GM21619 (cell line): ENCODE measurements around the gene MYLK.
"Not testable (repeated sequence)": the region's sequence is repeated elsewhere in the genome, so short reads cannot be mapped to it uniquely, and the experiment has no call there.

Source experiments
- ATAC-seq: cut with Tn5 transposase; IDR thresholded peaks from one replicate; pipeline ENCODE4 v1.9.1; 2021; ENCODE audit not compliant: unreplicated experiment

The MYLK gene

GRCh38 chr3:123705488-123706285, 178.4 kb downstream of the MYLK start:
- no peak for ATAC-seq

GRCh38 chr3:123703663-123704062, 180.5 kb downstream of the MYLK start:
- ATAC-seq, result not testable (repeated sequence)

DNA sequence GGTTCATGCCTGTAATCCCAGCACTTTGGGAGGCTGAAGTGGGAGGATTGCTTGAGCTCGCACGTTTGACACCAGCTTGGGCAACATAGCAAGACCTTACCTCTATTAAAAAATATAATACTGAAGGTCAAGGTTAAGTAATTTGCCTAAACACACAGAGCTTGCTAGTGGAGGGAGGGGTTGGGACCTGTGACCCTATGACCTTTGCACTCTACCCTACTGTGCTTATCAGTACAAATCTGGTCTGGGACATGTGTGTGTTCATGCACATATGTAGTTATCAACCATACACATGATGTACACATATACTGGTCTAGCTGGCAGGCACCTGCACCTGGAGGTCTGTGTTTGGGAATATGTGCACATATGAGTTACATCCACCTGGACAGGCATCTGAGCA, 181.4 kb downstream of the MYLK start:
- no peak for ATAC-seq

GRCh38 chr3:123702057-123702456, 182.1 kb downstream of the MYLK start:
- ATAC-seq, result not testable (repeated sequence)

GRCh38 chr3:123700791-123701722, 183.1 kb downstream of the MYLK start:
- no peak for ATAC-seq

DNA sequence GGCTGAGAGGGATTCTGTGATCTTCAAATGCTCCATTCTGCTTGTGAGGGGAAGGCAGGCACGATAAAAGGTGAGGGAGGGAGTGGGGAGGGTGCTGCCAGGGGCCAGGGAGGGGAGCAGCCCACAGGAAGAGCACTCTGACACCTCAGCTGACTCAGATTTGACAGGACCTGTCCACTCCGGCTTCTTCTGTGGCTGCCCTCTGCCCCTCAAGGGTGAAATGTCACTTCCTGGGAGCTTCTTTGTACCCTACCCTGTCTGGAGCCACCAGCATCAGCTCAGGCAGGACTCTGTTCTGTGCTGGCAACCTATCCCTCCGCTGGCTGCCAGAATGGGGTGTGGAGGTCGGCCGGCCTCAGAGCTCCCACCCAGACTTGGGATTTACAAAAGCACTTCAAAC, 185.3 kb downstream of the MYLK start:
- no peak for ATAC-seq

GRCh38 chr3:123696808-123697207, 187.3 kb downstream of the MYLK start:
- no peak for ATAC-seq

- no peak for ATAC-seq
These were observed 188.1 kb downstream of the MYLK start for GRCh38 chr3:123695731-123696640.

GRCh38 chr3:123695152-123695551, 189.0 kb downstream of the MYLK start:
- ATAC-seq, result no peak

DNA sequence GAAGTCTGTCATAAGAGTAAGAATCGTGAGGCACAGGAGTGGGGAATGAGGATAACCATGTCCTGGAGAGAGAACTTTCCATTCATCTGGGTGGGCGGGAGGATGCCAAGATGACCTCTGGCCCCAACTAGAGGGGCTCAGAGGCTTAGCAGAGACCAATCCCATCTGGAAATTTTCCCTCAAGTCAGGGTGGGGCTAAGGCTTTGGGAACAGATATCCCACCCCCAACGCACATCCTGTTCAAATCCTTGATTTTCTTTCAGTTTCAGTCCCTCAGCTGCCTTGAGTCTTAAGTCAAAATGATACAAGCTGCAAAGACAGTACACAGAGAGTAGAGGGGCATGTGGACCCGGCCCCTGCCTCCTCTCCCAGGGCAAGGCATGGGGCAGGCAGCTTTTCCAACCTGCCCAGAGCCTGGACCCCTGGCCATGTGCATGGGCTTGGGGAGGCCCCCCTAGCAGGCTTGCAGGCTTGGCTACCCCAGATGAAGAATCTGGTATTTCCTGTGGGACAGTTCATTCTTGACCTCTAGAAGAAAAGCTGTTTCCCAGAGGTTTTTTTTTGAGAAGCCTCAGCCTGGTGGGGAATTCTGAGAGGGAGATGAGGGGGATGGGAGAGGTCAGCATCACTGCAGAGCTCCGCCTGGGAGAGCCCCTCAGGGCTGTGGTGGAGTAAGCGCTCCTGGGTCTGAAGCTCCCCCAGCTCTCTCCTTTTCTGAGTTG, 189.6 kb downstream of the MYLK start:
- ATAC-seq, result no peak

DNA sequence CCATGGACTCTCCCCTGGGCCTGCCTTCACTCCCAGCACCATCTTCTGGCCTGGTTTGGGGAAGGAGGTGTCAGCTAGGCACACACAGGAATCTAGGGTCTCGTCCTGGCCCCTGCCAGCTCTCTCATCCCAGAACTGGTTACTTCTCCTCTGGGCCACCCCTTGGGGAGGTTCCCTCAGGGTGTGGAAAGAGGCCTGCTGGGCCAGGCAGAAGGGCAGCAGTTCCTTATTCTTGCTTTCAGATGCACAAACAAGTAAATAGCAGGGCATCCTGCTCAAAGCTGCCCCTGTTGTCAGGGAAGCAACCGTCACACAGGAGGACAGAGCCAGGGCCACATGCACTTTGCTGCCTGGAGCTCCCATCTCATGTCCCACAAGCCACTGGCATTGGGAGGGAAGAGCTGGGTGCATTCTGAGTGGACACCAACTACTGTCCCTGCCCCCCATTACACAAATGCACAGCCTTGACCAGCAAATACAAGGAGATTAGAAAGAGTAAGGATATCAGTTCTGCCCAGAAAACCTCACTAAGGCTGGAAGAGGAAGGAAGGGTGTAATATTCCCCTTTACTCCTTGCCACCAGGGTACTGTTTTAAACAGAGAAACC, 190.4 kb downstream of the MYLK start:
- no peak for ATAC-seq

GRCh38 chr3:123692671-123693070, 191.5 kb downstream of the MYLK start:
- ATAC-seq, result no peak

GRCh38 chr3:123692041-123692440, 192.1 kb downstream of the MYLK start:
- no peak for ATAC-seq

DNA sequence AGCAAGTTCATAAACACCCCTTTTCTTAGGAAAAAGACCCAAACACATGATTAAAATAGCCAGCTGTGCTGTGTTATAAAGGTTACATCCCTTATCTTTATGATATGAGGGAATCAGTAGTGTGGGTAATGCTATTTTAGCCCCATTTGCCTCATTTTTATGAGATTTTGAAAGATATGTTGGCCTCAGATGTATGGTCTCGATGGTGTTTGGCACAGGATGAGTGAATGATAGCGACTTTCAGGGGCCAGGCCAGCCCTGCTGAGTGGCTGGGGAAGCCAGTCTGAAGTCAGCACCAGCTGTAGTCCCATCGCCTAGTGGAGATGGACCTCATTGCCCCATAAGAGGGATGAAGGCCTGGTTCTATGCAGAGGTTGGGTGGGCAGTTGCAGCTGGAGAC, 194.3 kb downstream of the MYLK start:
- no peak for ATAC-seq

GRCh38 chr3:123688241-123688747, 195.8 kb downstream of the MYLK start:
- ATAC-seq, result no peak

- no peak for ATAC-seq
These were observed 196.8 kb downstream of the MYLK start for GRCh38 chr3:123687286-123687685.

DNA sequence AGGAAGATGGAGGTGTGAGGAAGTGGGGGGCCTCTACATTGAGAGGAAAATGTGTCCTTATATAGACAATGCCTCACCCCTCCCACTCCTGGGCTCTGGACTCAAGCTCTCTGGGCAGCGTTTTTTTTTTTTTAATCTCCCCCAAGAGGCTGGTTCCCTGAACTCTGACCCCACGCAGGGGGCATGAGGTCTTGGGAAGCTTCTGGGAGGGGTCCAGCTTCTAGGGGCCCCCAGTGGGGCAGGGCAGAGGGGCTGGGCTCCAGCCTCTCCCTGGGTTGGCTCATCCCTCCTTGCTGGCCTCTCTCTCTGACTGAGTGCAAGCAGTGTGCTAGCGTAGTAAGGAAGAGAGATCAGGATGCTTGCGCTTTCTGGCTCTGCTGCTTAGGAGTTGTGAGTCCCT, 197.9 kb downstream of the MYLK start:
- ATAC-seq, result no peak

DNA sequence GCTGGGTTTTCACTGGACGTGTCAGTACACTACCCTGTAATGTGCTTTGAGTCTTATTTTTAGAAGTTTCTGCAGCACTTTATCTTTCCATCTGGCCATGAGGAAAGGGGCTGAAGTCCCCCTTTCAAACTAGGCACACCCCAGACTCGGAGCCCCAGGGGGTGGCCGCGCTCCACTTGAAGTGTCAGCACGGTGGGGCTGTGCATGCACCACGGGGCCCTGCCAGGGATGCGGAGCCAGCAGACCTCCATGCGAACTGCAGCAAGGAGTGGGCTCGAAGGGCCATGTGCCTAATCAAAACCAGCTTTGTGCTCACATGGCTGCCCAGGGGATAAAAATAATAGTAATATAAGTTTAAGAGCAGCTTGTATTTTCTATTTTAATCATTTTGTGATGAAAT, 198.4 kb downstream of the MYLK start:
- ATAC-seq, result no peak

GRCh38 chr3:123684636-123685035, 199.5 kb downstream of the MYLK start:
- ATAC-seq, result no peak

GRCh38 chr3:123684209-123684608, 199.9 kb downstream of the MYLK start:
- no peak for ATAC-seq
